Esophagus muscularis mucosa (tissue), 3 donors: Measurements from ENCODE around the gene ENTPD3.

Source experiments
- CTCF ChIP-seq, 3 experiments: fragments of 200-600 bp in 2 of 3; fragments of 450-650 bp in 1 of 3; sonication (generic) in 2 of 3; IDR thresholded peaks; one replicate each; pipeline ENCODE4 v1.5.1; 2017 to 2019; ENCODE audit warnings: antibody characterized with exemption in 3 of 3, mild to moderate bottlenecking in 2 of 3, moderate library complexity in 1 of 3
- POLR2AphosphoS5 ChIP-seq, 2 donors: sonication (generic); formaldehyde crosslinking; IDR thresholded peaks; one replicate each; pipeline ENCODE4 v1.6.1; 2017; ENCODE audit warnings: antibody characterized with exemption in 2 of 2

- no peak for TF ChIP-seq CTCF (IDR thresholded peaks at IDR 0.05)
- TF ChIP-seq POLR2AphosphoS5 (IDR thresholded peaks at IDR 0.05), result no peak
Measured at GRCh38 chr3:40470701-40471100, 83.7 kb downstream of the ENTPD3 start.
